A673 (cell line): ENCODE results near the gene ELOVL7. TPM values are rescaled to one million over a fixed set of nuclear protein-coding genes. Genes with fewer than 3 reads are reported as not detected.
"Not testable (repeated sequence)": the region's sequence is repeated elsewhere in the genome, so short reads cannot be mapped to it uniquely, and the experiment has no call there.

ENCODE experiments used
- BruUV-seq: library from RNA; stranded (reverse); fragments of 400-500 nt; replicated peaks from 2 replicates; lab custom pipeline; 2021; lab: Mats Ljungman, UMichigan
- CTCF ChIA-PET: fragments of 300-600 bp; sonication (Branson Sonifier 250); formaldehyde crosslinking; loops from one replicate; lab custom pipeline; 2022; ENCODE audit warnings: antibody characterized with exemption; lab: Charles Lee
- POLR2A ChIA-PET: fragments of 300-600 bp; sonication (Branson Sonifier 250); formaldehyde crosslinking; loops from one replicate; lab custom pipeline; 2022; ENCODE audit warnings: antibody characterized with exemption; ENCODE audit not compliant: low non-redundant PET; lab: Charles Lee
- DNase-seq: peaks from one replicate; pipeline ENCODE4 v3.0.0-alpha.2; 2015; ENCODE audit warnings: low spot score
- H3K27ac ChIP-seq: fragments of 200-600 bp; sonication (generic); 2 replicates; pipeline ENCODE4 v1.5.1; 2016; ENCODE audit warnings: mixed run types, low read depth, mild to moderate bottlenecking, mixed read lengths, antibody characterized with exemption, low read length; ENCODE audit not compliant: poor library complexity, severe bottlenecking
- H3K27me3 ChIP-seq: fragments of 200-600 bp; sonication (generic); replicated peaks from 2 replicates; pipeline ENCODE4 v1.6.1; 2017; ENCODE audit warnings: mixed run types, low read depth, mild to moderate bottlenecking, mixed read lengths, antibody characterized with exemption, low read length; ENCODE audit not compliant: insufficient read depth, poor library complexity
- H3K36me3 ChIP-seq: fragments of 200-600 bp; sonication (generic); 2 replicates; pipeline ENCODE4 v1.6.1; 2016; ENCODE audit warnings: mixed run types, mild to moderate bottlenecking, mixed read lengths, antibody characterized with exemption, low read length; ENCODE audit not compliant: insufficient read depth, poor library complexity, severe bottlenecking
- H3K4me1 ChIP-seq: fragments of 200-600 bp; sonication (generic); 2 replicates; pipeline ENCODE4 v1.6.1; 2017; ENCODE audit warnings: mixed run types, mild to moderate bottlenecking, mixed read lengths, antibody characterized with exemption, low read length; ENCODE audit not compliant: insufficient read depth, poor library complexity, severe bottlenecking
- H3K4me3 ChIP-seq: fragments of 200-600 bp; sonication (generic); 2 replicates; pipeline ENCODE4 v1.5.1; 2016; ENCODE audit warnings: low read depth, mixed run types, mild to moderate bottlenecking, mixed read lengths, low read length; ENCODE audit not compliant: poor library complexity, severe bottlenecking
- H3K9me3 ChIP-seq: fragments of 200-600 bp; sonication (generic); 2 replicates; pipeline ENCODE4 v1.6.1; 2016; ENCODE audit warnings: mixed run types, low read depth, mild to moderate bottlenecking, mixed read lengths, antibody characterized with exemption, low read length; ENCODE audit not compliant: poor library complexity, severe bottlenecking
- CTCF ChIP-seq: fragments of 300-800, 200-600 bp; sonication (generic); conservative IDR thresholded peaks from 2 replicates; pipeline ENCODE4 v1.5.1; 2017; ENCODE audit warnings: low read depth, mild to moderate bottlenecking, antibody characterized with exemption, low read length, moderate library complexity, mixed read lengths
- EZH2 ChIP-seq: fragments of 200-600 bp; sonication (generic); IDR thresholded peaks from 2 replicates; pipeline ENCODE4 v1.6.1; 2017; ENCODE audit warnings: borderline replicate concordance, low read depth, mild to moderate bottlenecking, mixed read lengths, antibody characterized with exemption, low read length; ENCODE audit not compliant: poor library complexity, severe bottlenecking
- intact Hi-C: fragments of 100-400 bp; cut with micrococcal nuclease; formaldehyde crosslinking; loops from one replicate; pipeline ENCODE4 v1.10.0; 2022; ENCODE audit not compliant: unreplicated experiment
- total RNA-seq: library from RNA; stranded (reverse); gene quantifications from 2 replicates; pipeline ENCODE4 v1.2.3, GENCODE V29; 2021

Gene ELOVL7
- total RNA-seq, 1 experiment from 2014 or later = not detected

GRCh38 chr5:60820593-60821487 lies 23.2 kb downstream of the ELOVL7 start:
- POLR2A ChIA-PET = no interaction called here
- Histone ChIP-seq H3K27me3 (peaks cover 9% of the 10 kb centered on the region), H3K27ac (no peak overlapping the region), H3K9me3 (no peaks in the 10 kb centered on the region), H3K4me3 (no peak overlapping the region), H3K36me3 (no peaks in the 10 kb centered on the region), H3K4me1 (no peaks in the 10 kb centered on the region)
- no TSS peak for BruUV-seq
- CTCF ChIA-PET = no interaction called here
- no peak for DNase-seq
- TF ChIP-seq CTCF (no peak), EZH2 (no peak)
- intact Hi-C loops = no loop called here

GRCh38 chr5:60816138-60816537 lies 27.9 kb downstream of the ELOVL7 start:
- H3K36me3 ChIP-seq, BruUV-seq, POLR2A ChIA-PET, H3K4me1 ChIP-seq, intact Hi-C loops, H3K27ac ChIP-seq, H3K9me3 ChIP-seq, DNase-seq, CTCF ChIA-PET, H3K4me3 ChIP-seq: not testable (repeated sequence)
- H3K27me3 ChIP-seq = peaks cover 10% of the 10 kb centered on the region

DNA sequence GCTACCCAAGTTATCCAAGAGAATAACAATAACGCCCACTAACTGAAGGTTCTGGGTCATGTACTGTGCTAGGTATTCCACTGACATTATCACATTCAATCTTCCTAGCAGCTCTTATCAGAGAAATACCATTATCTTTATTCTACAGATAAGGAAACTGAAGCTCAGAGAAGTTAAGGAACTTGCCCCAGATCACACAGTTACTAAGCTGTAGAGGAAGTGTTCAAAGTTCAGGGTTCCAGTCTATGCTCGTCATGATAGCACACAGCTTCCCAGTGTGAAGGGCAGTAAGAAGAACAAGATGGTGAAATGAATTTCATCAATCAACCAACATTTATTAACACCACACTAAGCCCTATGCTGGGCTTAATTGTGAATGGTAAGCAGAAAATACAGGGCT lies 29.6 kb downstream of the ELOVL7 start:
- H3K27me3 ChIP-seq = peaks cover 10% of the 10 kb centered on the region
- no TSS peak for BruUV-seq
- no peak for DNase-seq
- H3K4me3 ChIP-seq = no peak overlapping the region
- H3K36me3 ChIP-seq = no peaks in the 10 kb centered on the region
- no peak for TF ChIP-seq EZH2
- TF ChIP-seq CTCF = no peak
- H3K27ac ChIP-seq = no peak overlapping the region
- H3K4me1 ChIP-seq = no peaks in the 10 kb centered on the region
- intact Hi-C loops = no loop called here
- no peaks in the 10 kb centered on the region for H3K9me3 ChIP-seq
- ChIA-PET CTCF (no interaction called here), POLR2A (no interaction called here)
